LNCaP clone FGC (cell line): Measurements from ENCODE around the gene TAS2R13.

Experiments
- DNase-seq: peaks from one replicate; pipeline ENCODE4 v3.0.0-alpha.2; 2011; ENCODE audit warnings: low read depth
- H3K4me3 ChIP-seq: 2 replicates; pipeline ENCODE4 v1.5.1; 2011; ENCODE audit warnings: mild to moderate bottlenecking, low read depth, low read length, control low read depth
- CTCF ChIP-seq: IDR thresholded peaks from 2 replicates; pipeline ENCODE4 v1.5.1; 2012; ENCODE audit warnings: mild to moderate bottlenecking; ENCODE audit not compliant: control insufficient read depth, insufficient read depth; ENCODE audit errors: extremely low read depth

Gene TAS2R13

GRCh38 chr12:10889226-10889625 is 20.1 kb downstream of the TAS2R13 start:
- no peak for DNase-seq
- no peak overlapping the region for H3K4me3 ChIP-seq
- TF ChIP-seq CTCF, result no peak

GRCh38 chr12:10884086-10884725 is 25.2 kb downstream of the TAS2R13 start, which contains the start of gene PRH1:
Gene PRH1, minus strand, starts transcription at chr12:10884255. Its CDS starts 38 bp downstream, at chr12:10884217.
- TF ChIP-seq CTCF, result no peak
- no peak within 1 kb of the TSS for H3K4me3 ChIP-seq
- no peak for DNase-seq

- no peak for TF ChIP-seq CTCF
- no peak for DNase-seq
- H3K4me3 ChIP-seq, result no peak overlapping the region
Measured at GRCh38 chr12:10873378-10873777, 36.0 kb downstream of the TAS2R13 start.

GRCh38 chr12:10867381-10867780 is 42.0 kb downstream of the TAS2R13 start:
- DNase-seq, result peak; percentile 85
- no peak overlapping the region for H3K4me3 ChIP-seq
- peak; percentile 80 for TF ChIP-seq CTCF

GRCh38 chr12:10863512-10864218 is 45.7 kb downstream of the TAS2R13 start:
- TF ChIP-seq CTCF, result no peak
- no peak for DNase-seq
- H3K4me3 ChIP-seq, result no peak overlapping the region

GRCh38 chr12:10861366-10861765 is 48.0 kb downstream of the TAS2R13 start:
- DNase-seq, result no peak
- no peak for TF ChIP-seq CTCF

More at GRCh38 chr12:10861366-10861765, 48.0 kb downstream of the TAS2R13 start:
- no peak overlapping the region for H3K4me3 ChIP-seq
